ENCODE data around the gene PER2.

- TF ChIP-seq, protein P1, sequence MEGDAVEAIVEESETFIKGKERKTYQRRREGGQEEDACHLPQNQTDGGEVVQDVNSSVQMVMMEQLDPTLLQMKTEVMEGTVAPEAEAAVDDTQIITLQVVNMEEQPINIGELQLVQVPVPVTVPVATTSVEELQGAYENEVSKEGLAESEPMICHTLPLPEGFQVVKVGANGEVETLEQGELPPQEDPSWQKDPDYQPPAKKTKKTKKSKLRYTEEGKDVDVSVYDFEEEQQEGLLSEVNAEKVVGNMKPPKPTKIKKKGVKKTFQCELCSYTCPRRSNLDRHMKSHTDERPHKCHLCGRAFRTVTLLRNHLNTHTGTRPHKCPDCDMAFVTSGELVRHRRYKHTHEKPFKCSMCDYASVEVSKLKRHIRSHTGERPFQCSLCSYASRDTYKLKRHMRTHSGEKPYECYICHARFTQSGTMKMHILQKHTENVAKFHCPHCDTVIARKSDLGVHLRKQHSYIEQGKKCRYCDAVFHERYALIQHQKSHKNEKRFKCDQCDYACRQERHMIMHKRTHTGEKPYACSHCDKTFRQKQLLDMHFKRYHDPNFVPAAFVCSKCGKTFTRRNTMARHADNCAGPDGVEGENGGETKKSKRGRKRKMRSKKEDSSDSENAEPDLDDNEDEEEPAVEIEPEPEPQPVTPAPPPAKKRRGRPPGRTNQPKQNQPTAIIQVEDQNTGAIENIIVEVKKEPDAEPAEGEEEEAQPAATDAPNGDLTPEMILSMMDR (IDR thresholded peaks at IDR 0.05), result no peak
- no peak for TF ChIP-seq POLR2AphosphoS5 (IDR thresholded peaks at IDR 0.05)
Observed at GRCh38 chr2:238336151-238336550, 47.7 kb upstream of the PER2 start.
